GM18861 (cell line): ENCODE results near the gene MYPOP.

Experiments used
- ATAC-seq: cut with Tn5 transposase; IDR thresholded peaks from one replicate; pipeline ENCODE4 v1.9.1; 2021; ENCODE audit not compliant: unreplicated experiment

MYPOP gene, protein sequence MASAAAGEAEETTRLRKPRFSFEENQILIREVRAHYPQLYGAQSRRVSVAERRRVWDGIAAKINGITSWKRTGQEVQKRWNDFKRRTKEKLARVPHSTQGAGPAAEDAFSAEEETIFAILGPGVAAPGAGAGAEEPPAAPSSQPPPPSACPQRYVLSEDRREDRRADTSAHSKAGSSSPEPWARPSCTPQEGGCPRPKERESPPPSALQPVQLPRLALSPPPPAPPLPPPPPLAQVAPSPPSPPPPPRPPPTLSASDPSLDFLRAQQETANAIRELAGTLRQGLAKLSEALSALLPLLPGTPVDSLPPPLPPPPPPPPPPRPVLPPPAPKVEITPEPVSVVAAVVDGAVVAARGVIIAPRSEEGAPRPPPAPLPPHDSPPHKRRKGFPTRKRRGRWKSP

DNA sequence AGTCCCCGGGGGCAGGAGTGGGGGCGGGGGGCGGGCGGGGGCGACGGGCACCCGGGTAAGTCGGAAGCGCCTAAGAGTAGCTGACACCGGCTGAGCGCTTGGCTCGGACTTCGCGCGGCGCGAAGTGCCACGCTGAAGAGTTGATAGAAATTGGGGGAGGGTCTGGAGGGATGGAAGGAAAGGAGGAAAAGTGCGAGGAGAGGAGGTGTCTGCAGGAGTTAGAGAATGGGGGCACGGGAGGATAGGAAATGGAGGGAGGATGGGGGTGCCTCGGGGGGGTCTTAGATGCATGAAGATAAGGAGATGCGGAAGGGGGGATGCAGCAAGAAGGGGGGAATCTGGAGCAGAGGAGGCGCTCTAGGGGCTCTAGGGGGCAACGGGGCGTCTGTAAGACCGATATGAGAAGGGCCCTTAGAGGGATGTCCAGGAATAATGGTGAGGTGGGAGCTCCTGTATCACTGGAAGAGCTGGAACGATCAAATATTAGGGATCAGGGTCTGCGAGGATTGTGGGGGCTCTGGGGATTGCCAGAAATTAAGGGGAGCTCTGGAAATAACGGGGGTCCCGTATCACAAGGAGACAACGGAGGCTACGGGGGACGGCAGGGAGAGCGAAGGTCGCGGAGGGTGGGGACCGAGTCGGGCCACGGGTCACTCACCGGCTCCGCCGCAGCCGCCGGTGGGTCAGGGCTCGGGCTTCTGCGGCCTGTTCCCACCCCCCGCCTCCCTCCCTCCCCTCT lies at the start of gene MYPOP:
Gene MYPOP, minus strand, starts transcription at position 702 of the 739 bp plus-strand sequence. CDS start 840 bp downstream, outside the sequence.
- ATAC-seq, result no peak

GRCh38 chr19:45947926-45948325 lies 45.5 kb upstream of the MYPOP start:
- no peak for ATAC-seq

GRCh38 chr19:45940515-45940805 lies 38.0 kb upstream of the MYPOP start:
- no peak for ATAC-seq

DNA sequence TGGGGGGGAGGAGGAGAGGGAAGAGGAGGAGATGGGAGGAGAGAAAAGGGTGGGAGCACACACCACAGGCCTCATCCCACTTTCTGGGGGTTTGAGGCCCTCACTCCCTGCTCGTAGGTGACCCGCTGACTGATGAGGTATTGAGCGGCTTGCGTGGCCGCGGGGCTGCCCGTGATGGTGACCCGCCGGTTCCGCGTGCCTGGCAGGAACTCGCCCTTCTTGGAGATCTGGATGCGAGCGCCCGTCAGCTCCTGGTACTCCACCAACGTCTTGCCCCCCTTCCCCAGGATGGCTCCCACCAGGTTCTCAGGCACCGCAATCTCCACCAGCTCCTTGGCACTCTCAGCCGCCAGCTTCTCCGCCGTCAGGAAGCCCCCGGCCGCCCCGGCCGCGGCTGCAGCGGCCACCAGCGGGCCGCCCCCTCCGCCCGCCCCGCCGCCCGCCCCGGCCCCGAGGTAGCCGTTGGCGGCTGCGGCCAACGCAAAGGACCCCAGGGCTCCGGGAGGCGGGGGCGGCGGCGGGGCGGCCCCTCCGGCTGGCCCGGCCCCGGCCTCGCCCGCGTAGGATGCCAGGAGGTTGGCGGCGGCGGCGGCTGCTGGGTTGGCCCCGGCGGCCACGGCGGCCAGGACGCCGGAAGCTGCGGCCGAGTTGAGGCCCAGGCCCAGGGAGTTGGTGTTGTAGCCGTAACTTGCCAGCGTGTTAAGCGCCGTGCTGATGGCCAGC lies 37.5 kb upstream of the MYPOP start:
- no peak for ATAC-seq

DNA sequence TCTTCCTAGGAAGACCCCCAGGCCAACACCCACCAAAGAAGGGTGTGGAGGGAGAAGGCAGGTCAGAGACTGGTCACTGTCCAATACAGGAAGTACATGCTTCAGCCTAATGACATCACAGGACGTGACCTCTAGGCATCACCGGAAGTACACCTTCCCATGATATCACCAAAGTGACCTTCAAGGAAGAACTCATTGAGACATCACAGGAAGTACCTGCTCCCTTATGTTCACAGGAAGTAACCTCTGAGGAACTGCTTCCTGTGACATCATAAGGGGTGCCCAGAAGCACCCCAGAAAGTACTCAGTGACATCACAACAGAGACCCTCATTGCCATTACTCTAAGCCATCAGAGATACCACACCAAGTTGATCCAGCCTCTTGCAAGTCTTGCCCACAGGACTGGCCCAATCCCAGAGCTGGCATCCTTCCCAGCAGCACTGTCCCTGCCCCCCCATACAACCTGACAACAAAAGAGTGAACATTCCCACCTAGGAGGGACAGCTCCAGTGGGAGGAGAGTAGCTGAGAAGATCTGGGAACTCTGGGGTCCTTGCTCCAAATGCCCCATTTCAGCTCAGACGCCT lies 36.4 kb upstream of the MYPOP start:
- ATAC-seq, result no peak

DNA sequence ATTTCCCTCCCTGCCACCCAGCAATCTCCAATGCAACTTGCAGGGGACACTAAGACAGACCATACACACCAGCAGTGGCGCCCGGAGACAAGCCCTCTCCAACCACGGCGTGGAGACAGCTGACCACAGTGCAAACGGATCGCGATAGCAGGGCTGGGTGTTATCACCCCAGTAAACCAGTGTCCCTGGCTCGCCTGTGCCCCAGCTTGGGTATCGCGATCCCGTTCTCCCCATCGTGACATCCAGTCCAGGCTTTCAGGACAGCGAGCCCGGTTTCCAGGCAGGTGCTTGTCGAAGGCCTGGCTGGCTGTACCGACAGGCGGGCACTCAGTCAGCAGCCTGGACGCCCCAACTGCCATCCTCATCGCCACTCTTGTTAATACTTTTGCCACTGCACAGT lies 32.9 kb upstream of the MYPOP start:
- ATAC-seq, result no peak

GRCh38 chr19:45934551-45935230 lies 32.3 kb upstream of the MYPOP start:
- no peak for ATAC-seq

DNA sequence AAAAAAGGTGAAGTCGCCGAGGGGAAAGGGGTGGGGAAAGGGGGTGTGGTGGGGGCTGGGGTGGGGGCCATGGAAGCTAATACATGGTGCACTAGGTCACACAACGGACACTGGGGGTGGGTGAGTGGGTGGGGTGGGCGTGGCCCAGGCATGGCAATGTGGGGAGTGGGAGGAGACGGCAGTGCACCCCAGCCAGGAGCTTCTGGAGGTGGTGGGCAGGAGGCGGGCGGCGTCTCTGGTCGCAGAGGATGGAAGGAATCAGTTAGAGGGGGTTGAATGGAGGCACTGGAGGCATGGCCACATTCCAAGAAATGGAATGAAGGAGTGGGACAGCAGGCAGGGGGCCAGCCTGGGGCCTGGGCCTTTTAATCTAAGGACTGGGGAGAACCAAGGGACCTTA lies 31.3 kb upstream of the MYPOP start:
- no peak for ATAC-seq

GRCh38 chr19:45931055-45931454 lies 28.6 kb upstream of the MYPOP start:
- ATAC-seq, result no peak

DNA sequence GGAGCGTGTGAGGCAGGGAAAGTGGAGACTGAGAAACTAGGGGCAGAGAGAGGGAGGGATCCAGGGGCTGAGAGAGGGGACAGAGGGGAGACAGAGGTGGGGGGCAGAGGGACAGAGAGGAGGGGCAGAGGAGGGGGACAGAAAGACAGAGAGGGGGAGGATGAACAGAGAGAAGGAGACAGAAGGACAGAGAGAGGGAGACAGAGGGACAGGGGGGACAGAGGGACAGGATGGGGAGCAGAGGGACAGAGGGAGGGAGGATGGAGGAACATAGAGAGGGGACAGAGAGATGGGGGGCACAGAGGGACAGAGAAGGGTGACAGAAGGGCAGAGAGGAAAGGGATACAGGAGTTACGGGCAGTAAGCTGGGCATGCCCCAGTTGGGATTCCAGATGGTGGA lies 26.8 kb upstream of the MYPOP start:
- no peak for ATAC-seq

- ATAC-seq, result peak; percentile 62
Observed at GRCh38 chr19:45927565-45928261, 25.3 kb upstream of the MYPOP start.

GRCh38 chr19:45924891-45925447 lies 22.6 kb upstream of the MYPOP start:
- ATAC-seq, result no peak

- no peak for ATAC-seq
Observed at GRCh38 chr19:45922281-45922680, 19.9 kb upstream of the MYPOP start.

- no peak for ATAC-seq
Observed at GRCh38 chr19:45920458-45920857, 18.0 kb upstream of the MYPOP start.

DNA sequence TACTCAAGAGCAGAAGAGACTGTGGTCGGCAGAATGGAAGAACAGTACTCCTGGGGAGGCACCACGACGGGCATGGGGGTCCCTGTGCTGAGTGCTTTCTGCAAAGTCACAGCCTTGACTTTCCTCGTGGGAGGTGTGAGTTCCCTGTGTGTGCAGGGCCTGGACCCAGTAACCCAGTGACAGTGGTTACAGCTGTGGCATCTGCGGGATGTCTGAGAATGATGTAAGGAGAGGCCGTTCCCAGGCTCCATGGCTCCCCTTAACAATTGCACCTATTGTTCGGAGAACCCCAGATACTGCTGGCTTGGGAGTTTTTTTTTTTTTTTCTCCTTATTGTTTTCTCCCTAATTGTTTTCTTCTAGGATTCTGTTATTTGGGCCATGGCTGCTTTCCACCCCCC lies 17.3 kb upstream of the MYPOP start:
- no peak for ATAC-seq

GRCh38 chr19:45918721-45919120 lies 16.3 kb upstream of the MYPOP start:
- ATAC-seq, result no peak

DNA sequence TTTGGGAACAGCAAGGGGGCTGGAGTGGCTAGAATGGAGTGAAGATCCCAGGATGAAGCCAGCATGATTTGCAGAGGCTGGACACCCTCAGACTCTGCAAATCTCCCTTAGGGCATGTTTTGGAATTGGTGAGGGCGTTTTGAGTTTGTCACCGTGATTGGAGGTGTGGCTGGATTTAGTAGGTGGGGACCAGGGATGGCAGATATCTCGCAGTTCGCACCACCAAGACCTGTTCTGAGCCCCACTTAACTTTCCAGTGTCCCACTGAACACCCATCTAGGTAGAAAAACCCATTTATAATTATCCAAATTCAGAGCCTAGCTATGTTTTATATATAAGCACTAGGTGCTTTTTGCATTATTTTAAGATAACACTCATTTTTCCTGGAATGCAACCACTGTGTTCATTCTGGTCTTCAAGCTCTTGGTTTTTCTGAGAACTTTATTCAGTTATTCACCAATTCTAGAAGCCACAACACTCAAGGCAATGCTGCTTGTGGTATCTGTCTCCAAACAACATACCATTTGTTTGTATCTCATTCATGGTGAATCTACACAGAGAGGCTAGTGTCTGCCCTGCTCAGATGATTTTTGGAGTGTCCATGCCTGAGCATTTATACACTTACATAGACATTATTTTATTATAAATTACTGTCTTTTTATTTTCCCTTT lies 15.1 kb upstream of the MYPOP start:
- ATAC-seq, result no peak

- no peak for ATAC-seq
Observed at GRCh38 chr19:45913874-45914830, 11.7 kb upstream of the MYPOP start, which contains the start of gene NANOS2. TSS of gene NANOS2 (minus strand) at chr19:45914778. CDS start at chr19:45914693, 85 bp downstream.
